Measurements from ENCODE around the gene KCNMA1. TPM values are rescaled to one million over a fixed set of nuclear protein-coding genes. Genes with fewer than 3 reads are reported as not detected.

KCNMA1 gene
- total RNA-seq, 1 experiment from 2014 or later: 0.70 TPM

- no peak overlapping the region for H2AFZ ChIP-seq
- no peaks in the 10 kb centered on the region for H3K36me3 ChIP-seq (ENCODE audit: low read depth)
- POLR2A ChIA-PET (ENCODE audit: unreplicated experiment): no interaction called here
- no peaks in the 10 kb centered on the region for H3K4me1 ChIP-seq (replicated peaks; ENCODE audit: insufficient read depth)
- TF ChIP-seq CTCF (conservative IDR thresholded peaks at IDR 0.05): no peak
- no peak for TF ChIP-seq EZH2 (IDR thresholded peaks at IDR 0.05; ENCODE audit: low read depth)
- no peaks in the 10 kb centered on the region for H3F3A ChIP-seq (ENCODE audit: insufficient read depth, low read depth)
- BruUV-seq (replicated peaks): no TSS peak
- H3K4me2 ChIP-seq: no peak overlapping the region
- no peak overlapping the region for H3K4me3 ChIP-seq
- intact Hi-C loops (cut with micrococcal nuclease; ENCODE audit: unreplicated experiment): no loop called here
- H3K9me2 ChIP-seq (ENCODE audit: insufficient read depth): no peaks in the 10 kb centered on the region
- CTCF ChIA-PET: no interaction called here
- H4K20me1 ChIP-seq (ENCODE audit: insufficient read depth): no peaks in the 10 kb centered on the region
- no peaks in the 10 kb centered on the region for H3K9me3 ChIP-seq (ENCODE audit: insufficient read depth, low read depth)
- H3K79me2 ChIP-seq (ENCODE audit: low read depth): no peaks in the 10 kb centered on the region
- DNase-seq: no peak
- peaks cover 16% of the 10 kb centered on the region; the same call in 1 of the 2 replicates for H3K27me3 ChIP-seq (ENCODE audit: insufficient read depth, low read depth)
- no peak overlapping the region for H3K27ac ChIP-seq
These were observed 763.4 kb downstream of the KCNMA1 start for GRCh38 chr10:76874176-76874575.

GRCh38 chr10:76871697-76872295 is 765.8 kb downstream of the KCNMA1 start:
- H3K27me3 ChIP-seq (ENCODE audit: insufficient read depth, low read depth): peaks cover 13% of the 10 kb centered on the region; the same call in 1 of the 2 replicates
- H3K4me1 ChIP-seq (replicated peaks; ENCODE audit: insufficient read depth): no peaks in the 10 kb centered on the region
- no TSS peak for BruUV-seq (replicated peaks)
- H3K36me3 ChIP-seq (ENCODE audit: low read depth): no peaks in the 10 kb centered on the region
- no peak overlapping the region for H3K4me2 ChIP-seq
- TF ChIP-seq EZH2 (IDR thresholded peaks at IDR 0.05; ENCODE audit: low read depth) (no peak), CTCF (conservative IDR thresholded peaks at IDR 0.05) (no peak)
- H4K20me1 ChIP-seq (ENCODE audit: insufficient read depth): no peaks in the 10 kb centered on the region
- intact Hi-C loops (cut with micrococcal nuclease; ENCODE audit: unreplicated experiment): no loop called here
- no peaks in the 10 kb centered on the region for H3F3A ChIP-seq (ENCODE audit: insufficient read depth, low read depth)
- CTCF ChIA-PET: no interaction called here
- no peak overlapping the region for H3K4me3 ChIP-seq
- POLR2A ChIA-PET (ENCODE audit: unreplicated experiment): no interaction called here
- DNase-seq: no peak
- H3K79me2 ChIP-seq (ENCODE audit: low read depth): no peaks in the 10 kb centered on the region
- H2AFZ ChIP-seq: no peak overlapping the region
- no peaks in the 10 kb centered on the region for H3K9me3 ChIP-seq (ENCODE audit: insufficient read depth, low read depth)
- no peak overlapping the region for H3K27ac ChIP-seq
- H3K9me2 ChIP-seq (ENCODE audit: insufficient read depth): no peaks in the 10 kb centered on the region

GRCh38 chr10:76869931-76870330 is 767.7 kb downstream of the KCNMA1 start:
- H3K9me3 ChIP-seq (ENCODE audit: insufficient read depth, low read depth): no peaks in the 10 kb centered on the region
- H3K79me2 ChIP-seq (ENCODE audit: low read depth): no peaks in the 10 kb centered on the region
- no peaks in the 10 kb centered on the region for H3K4me1 ChIP-seq (replicated peaks; ENCODE audit: insufficient read depth)
- no peak for TF ChIP-seq EZH2 (IDR thresholded peaks at IDR 0.05; ENCODE audit: low read depth)
- no peak for TF ChIP-seq CTCF (conservative IDR thresholded peaks at IDR 0.05)
- H2AFZ ChIP-seq: no peak overlapping the region
- no peak for DNase-seq
- H3K4me2 ChIP-seq: no peak overlapping the region
- H3K27ac ChIP-seq: no peak overlapping the region
- intact Hi-C loops (cut with micrococcal nuclease; ENCODE audit: unreplicated experiment): no loop called here
- no peaks in the 10 kb centered on the region for H3K9me2 ChIP-seq (ENCODE audit: insufficient read depth)
- ChIA-PET CTCF (no interaction called here), POLR2A (ENCODE audit: unreplicated experiment) (no interaction called here)
- H3K27me3 ChIP-seq (ENCODE audit: insufficient read depth, low read depth): no peaks in the 10 kb centered on the region
- no peaks in the 10 kb centered on the region for H3K36me3 ChIP-seq (ENCODE audit: low read depth)
- no peaks in the 10 kb centered on the region for H4K20me1 ChIP-seq (ENCODE audit: insufficient read depth)
- no TSS peak for BruUV-seq (replicated peaks)
- H3F3A ChIP-seq (ENCODE audit: insufficient read depth, low read depth): no peaks in the 10 kb centered on the region
- no peak overlapping the region for H3K4me3 ChIP-seq

Measured in PC-9 (cell line).